HG02970 (cell line): ENCODE results near the gene LEF1.
A peak's percentile ranks its signal among the peaks of the same experiment; 100 is the strongest.

Experiments
- ATAC-seq: cut with Tn5 transposase; IDR thresholded peaks from one replicate; pipeline ENCODE4 v1.9.1; 2021; ENCODE audit warnings: mild to moderate bottlenecking, moderate library complexity, moderate number of reproducible peaks; ENCODE audit not compliant: unreplicated experiment, low FRiP score

LEF1 gene

DNA sequence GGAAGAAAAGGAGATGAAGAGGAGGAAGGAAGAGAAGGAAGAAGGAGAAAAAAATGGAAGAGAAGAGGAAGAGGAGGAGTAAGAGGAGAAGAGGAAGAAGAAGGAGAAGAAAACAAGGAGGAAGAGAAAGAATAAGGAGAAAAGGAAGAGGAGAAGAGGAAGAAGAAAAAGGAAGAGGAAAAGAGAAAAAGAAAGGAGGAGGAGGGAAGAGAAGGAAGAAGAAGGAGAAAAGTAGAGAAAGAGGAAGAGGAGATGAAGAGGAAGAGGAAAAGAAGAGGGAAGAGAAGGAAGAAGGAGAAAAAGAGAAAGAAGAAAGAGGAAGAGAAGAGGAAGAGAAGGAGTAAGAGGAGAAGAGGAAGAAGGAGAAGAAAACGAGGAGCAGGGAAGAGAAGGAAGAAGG is 11.8 kb upstream of the LEF1 start:
- no peak for ATAC-seq

DNA sequence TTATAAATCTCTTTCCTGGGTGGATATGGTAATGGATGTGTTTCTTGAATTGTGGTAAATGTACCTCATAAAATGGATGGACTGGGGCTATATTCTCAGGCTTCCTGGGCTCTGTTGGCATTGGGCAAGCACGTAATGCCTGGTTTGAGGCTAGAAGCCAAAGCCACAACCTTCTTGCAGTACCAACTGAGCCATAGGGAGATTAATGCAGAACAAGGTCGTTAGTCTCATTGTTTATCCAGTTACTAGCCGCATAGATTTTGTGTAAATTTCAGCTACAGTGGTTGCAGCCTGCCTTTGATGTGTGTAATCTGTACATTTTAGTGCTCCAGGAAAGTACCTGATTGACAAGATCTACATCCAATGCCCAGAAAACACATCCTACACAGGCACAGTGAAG is 7.2 kb upstream of the LEF1 start:
- no peak for ATAC-seq

DNA sequence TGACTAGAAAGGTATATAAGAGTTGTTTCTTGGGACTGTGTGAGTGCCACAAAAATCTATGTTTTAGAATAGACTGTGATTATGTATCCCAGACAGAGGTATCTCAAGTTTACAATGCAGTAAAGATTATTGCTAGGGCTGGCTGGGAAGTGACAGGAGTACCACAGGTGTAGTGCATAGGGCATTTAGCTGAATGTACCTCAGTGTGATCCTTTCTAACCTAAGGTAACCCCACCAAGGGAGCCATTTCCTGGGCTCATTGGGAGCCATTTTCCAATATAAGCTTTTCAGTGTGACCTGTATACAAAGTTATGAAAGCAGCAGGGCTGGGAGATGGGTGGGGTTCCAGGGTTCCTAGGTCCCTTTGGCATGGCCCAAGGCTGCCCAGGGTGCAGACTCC is 6.1 kb upstream of the LEF1 start:
- no peak for ATAC-seq

DNA sequence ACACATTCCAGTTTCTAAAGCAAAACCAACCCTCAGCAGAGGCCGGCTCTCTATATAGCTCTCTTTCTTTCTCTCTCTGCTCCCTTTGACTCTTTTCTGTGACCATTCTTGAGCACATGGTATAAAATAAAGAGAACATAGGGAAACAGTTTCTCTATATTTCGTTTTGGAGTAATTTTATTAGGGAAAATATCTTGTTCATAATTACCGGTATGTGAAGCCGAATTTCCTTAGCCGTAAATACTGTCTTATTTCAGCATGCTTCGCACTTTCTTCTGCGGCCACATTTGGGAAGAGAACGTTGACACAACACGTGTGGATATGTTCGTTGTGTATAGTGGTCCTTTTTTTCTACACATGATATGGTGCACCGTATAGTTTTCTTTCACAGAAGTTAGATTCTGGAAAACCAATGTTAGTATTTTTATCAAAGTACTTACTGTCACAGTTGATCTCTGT is 4.9 kb upstream of the LEF1 start:
- ATAC-seq, result no peak

DNA sequence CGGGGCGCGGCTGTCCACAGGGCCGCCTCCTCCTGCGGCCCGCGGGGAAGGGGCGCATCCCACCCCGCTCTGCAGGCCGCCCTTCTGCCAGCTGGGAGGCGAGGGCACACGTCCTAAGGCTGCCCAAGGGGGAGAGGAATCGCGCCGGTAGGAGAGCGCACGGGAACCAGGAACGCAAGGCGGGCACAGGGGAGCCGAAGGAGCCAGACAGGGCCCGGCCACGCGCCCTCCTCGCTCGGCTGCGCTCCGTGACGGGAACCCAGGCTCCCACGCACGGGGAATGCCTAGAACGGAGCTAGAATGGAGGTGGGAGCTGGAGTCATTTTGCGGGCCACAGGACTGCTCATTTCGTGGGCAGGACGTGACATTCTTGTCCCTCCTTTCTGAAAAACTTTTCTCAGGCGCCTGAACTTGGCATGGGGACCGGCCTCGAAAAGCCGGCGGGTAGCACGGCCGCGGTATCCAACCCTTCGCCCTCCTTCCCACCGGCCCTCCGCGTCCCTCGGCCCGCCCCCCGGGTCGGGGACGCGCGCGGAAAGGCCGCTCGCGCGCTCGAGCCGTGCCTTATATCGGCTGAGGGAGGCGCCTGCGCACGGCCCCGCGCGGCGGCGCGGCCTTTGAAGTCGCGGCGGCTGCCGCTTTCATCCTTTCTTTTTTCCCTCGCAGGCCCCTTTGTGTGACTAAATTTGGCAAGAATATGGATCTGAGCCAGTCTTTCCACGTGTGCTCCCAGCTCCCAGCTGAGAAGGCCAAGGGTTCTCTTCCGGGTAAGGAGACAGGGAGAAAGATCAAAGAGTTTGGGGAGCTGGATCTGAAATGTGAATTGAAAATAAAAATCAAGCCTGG is 4.2 kb upstream of the LEF1 start:
- ATAC-seq, result peak; percentile 45

DNA sequence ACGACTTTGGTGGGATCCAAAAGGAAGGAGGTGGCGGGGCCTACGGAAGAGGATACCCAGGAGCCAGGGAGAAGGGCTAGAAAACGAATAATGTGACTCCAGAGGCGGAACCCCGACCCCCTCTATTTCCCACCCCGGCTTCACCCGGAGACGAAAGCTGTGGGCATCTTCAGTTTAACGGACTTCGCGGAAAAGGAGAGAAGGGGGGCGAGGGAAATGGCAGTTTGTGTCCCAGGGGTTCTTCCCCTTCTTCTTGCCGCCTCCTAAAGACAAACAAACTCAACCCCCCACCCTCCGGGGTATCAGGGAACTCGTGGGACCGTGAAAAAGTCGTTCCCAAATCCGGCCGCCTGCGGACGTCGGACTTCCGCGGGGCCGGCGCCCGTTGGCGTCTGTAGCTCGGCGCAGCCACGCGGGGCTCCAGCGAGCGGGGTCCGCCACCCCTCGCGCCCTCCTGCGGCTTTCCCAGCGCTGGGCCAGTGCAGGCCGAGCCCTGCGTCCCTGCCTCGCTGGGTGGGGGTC is 3.6 kb upstream of the LEF1 start:
- peak; percentile 10 for ATAC-seq

DNA sequence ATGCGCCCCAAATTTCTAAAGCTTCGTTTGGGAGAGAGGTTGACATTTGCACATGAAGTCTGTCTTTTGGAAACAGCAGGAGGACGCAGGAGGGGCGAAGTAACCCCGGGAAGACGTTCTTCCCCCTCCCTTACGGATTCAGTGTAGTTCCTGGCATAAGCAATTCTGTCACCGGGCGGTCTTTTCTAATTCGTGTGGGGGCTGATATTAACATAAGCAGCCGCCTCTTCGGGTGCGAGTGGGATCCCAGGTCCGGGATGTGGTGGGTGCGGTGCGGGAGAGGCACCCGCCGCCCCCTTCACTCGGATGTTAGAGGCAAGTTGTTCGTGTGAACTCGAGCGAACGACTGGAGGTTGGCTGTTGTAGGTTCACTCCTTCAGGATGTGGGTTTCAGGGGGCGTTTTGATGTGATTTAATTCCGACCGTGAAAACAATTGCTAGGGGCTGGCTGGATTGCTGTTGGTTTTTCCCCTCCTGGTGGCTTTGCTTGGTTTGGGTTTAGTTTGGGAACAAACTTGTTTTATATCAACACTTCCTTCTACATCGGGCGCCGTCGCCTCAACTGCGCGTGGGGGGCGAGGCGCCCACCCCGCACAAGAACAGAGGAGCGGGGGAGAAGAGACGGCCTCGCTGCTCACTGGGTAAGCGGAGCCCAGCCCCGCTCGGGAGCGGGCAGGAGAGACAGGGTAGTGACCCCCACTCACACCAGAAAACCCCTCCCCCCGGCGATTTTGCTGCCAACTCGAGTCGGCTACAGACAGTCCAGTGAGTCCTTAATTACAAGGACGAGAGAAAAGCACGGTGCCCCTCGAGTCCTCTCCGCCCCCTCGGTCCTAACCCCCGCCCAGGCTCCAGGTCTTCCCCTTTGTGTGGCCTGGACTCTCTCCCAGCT is 2.9 kb upstream of the LEF1 start:
- no peak for ATAC-seq

DNA sequence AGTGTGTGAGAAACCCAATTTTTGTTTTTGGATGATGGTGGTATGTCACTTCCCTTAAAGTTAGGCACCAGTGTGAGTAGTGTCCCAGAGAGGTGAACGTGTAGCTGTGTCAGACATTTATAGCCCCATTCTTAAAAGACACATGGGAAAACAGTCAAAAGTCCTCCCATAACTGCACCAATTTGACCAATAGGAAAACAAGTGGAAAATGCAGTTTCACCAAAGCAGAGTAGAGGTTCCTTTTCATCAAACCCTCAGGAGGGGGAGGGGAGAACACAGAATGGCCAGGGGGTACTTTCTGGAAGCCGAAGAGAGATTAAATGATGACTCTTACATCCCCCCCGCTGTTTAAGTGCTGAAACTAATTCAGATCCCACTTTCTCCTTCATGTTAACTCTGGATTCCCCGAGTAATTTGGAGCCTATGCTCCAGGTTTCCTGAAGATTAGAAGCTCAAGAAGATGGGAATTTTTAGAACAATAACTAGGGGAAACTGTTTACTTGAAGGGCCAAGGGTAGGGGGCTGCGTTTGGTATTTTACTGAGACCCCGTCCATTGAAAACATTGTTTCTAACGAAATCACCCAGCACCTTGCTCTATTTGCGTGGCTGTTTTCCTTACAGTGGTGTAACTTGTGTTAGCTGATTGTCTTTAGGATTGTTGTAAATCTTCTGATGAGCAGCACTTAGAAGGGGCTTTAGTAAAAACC is 2.1 kb upstream of the LEF1 start:
- ATAC-seq, result no peak

DNA sequence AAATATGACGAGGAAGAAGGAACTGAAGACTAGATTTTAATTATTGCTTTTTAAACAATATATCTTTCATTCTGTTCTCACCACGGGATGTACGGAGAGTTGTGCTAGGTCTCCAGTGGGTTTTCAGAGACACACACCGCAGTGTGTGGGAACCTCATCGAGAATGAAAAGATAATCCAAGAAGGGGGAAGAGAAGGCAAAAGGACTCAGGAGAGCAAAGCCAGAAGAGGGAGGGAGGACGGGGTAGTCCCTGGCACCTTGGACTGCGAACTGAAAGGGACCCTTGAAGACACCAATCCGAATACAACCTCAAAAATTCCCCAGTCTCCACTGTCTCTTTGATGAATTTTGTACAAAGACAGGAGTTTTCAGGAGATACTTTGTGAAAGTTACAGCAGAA is 932 bp upstream of the LEF1 start:
- ATAC-seq, result no peak

DNA sequence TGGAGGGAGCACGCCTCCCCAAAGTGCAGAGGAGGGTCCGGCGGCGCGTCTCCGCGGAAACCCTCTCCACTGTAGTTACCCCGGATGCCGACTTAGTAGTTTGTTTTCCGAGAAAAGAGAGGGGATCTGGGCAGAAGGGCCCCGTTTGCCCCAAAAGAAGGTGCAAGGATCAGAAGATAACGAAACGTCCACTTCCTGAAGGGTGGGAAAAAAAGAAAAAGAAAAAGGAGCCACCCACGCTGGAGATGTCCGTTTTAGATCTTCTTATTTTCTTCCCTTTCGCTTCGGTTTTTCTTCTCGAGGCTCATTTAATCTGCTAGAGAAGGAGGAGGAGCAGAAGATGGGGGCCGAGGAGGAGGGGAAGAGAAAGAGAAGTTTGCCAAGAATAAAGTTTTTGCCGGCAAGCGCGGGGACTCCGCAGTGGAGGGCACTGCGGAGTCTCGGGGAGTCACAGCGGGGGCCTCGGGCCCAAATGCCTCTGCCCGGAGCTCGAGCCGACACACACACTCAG is 517 bp downstream of the LEF1 start:
- no peak for ATAC-seq

DNA sequence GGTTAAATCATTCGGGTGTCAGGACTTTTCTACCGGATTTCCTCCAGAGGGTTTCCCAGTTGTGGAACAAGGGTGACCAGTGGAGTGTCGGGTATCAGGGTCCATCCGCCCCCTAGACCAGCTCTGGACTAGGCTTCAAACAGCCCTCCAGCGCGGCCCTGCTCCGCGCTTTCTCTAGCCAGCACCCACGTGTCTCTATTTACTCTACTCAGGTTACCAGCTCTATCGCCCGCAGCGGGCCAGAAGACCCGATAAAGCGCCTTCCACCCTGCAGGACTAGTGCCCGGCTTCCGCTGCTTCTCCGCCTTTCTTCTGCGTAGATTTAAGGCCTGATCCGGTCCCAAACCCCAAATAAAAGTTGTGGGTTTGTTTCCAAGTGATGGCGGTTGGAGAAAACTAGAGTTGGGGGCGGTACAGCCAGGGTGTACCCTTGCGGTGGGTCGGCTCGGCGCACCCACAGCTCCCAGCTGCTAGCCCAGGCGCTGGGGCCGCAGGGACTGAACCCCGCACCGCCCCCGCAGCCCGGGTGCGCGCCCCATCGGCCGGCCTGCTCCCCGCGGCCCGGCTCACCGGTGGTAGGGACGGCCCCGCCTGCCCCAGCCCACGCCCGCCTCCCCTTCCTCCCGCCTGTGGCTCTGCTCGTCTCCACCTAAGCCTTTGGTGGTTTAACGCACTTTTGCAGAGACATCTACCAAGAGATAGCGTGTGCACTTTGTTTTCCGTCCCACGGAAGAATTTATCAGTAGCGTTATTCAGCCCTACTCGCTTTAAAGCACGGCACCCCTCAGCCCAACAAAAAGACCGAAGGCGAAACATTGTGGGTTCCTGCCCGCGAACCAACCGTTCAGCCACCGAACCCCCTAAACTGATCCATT is 2.1 kb downstream of the LEF1 start:
- no peak for ATAC-seq

DNA sequence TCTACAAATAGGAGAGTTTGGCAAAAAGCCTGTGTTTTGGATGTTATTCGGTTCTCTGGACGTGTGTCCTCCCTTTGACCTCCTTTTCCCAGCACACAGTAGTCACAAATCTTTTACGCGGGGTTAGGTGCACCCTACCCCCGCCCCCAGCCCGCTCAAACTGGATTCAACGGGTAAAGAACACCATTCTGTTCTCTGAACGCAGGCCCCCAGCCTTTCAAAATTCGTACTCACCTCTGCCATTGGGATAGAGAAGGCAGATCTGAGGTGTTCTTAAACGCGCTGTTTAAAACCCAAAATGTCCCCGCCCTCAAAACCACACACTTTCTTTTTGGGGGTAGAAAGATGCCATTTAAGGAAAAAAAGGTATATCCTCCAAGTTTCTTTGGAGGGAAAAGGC is 2.7 kb downstream of the LEF1 start:
- no peak for ATAC-seq

DNA sequence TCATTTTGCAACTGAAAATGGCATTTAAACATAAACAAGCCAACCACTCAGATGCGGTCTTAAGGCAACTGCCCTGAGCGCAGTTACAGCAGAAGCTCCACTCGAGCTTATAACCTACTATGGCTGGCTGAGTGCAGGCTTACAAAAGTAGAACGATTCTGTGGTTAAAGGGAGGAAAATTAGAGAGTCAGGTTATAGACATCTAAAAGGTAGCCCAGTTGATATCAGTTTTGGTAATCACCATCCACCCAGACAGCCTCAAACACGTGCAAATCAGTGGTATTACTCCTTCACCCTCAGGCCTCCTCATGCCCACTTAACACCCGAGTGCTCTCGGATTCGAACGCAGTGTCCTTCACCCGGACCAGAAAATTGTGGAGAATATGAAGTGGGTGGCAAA is 3.1 kb downstream of the LEF1 start:
- ATAC-seq, result no peak

DNA sequence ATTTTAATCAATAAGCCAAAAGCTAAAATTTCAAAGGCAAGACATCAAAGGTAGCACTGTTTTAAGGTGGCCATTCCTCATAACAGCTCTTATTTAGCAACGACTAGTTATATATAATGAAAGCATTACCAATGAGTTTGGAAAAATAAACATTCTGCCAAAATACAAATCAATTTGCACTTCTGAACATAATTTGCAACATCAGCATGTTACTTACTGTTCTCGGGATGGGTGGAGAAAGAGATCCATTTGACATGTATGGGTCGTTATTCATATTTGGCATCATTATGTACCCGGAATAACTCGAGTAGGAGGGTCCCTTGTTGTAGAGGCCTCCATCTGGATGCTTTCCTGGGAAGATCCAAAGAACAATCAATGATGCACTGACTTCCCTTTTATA is 5.4 kb downstream of the LEF1 start:
- ATAC-seq, result no peak

DNA sequence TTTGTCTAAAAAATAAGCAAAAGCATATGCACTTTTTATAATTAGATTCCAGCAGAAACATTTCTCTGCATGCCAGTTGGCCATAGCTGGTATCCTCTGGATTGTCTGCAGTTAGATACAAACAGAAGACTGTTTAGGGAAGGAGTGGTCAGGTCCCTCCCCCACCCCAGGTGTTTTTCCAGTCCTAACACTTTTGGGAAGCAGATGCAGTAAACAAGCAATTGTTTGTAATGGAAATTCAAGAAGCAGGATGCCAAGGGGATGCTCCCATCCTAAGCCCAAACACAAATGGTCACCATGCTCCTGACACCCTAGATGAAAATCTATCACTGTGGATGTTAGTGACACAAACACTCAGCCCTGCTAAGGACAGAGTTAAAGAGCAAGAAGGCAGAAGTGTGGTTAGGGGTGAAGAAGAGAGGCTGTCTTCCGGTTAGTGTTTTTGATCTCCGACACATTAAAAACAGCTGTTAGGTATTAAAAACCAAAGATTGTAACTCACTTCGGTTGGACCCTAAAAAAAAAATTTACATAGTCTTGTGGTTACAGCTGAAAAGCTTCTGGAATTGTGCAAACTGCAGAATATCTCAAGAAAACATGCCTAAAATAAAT is 7.9 kb downstream of the LEF1 start:
- ATAC-seq, result no peak

DNA sequence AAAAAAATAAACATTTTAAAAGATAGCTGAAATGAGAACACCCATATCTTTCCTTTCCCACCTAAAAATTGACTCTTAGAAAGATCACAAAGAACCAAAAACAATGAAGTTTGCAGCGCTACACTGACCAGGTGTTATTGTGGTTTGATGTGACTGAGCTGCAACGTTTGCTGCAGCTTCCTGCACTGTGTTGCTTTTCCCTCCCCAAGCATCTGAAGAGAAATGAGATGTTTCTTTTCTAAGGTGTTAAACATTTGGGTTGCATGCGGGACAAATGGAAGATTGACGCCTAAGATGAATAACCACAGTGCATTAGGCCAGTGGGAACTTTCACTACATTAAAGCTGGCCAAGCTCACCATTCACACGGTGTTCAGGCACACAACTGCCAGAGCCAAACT is 8.9 kb downstream of the LEF1 start:
- no peak for ATAC-seq

DNA sequence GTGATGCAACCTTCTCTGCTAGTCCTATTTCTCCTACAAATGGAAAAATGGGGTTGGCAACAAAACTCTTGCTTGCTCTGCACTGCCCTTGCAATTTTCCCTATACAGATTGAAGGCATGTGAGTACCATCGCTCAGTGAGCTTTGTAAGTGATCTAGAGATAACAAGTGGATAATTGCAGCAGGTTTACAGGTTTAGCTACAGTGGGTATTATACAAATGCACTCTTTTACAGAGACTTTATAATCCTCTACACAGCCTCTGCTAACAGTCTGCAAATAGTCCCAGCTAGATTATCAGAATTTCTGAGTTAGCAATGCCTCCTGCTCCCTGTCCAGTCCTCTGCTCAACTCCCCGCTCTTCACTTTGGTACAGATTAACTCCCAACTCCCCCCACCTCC is 11.1 kb downstream of the LEF1 start:
- ATAC-seq, result no peak

DNA sequence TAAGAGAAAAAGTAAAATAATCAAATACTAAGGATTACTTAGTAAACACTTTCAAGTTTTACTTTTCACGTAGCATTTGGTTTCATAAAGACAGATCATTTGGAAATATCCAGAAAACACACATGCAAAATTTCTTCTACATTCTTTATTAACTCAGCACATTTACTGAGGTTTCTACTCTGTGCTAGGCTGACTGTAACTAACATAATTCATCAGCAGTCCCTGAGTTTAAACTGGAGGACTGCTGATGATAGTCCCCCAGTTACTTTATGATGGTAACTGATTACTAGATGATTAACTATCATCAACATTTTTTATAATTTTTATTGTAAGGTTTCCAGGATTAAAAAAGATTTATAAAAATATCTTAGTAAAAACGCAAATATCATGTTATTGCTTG is 12.3 kb downstream of the LEF1 start:
- ATAC-seq, result no peak

DNA sequence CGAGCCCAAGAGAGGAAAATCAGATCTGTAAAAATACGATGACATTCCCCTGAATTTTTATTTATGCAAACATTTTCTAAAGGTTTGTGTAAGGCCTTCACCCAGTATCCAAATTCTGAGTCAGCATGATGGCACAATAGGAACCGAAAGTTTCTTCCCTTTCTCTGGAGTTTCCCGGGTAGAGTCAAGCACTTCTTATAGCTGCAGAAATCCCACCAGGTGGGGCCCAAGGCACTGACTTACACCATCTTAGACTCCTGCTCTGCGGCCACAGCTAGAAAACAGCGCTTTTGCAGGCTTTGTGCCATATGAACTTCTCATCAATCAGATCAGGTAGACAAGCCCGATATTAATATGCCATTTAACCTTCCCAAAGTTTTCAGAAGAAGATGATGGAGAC is 13.4 kb downstream of the LEF1 start:
- ATAC-seq, result no peak
